ENCODE results near the gene SH3D19.

The SH3D19 gene

GRCh38 chr4:151182455-151182996 is 142.9 kb downstream of the SH3D19 start:
- no peak for DNase-seq

- no peak for DNase-seq
Observed at GRCh38 chr4:151176685-151177084, 148.7 kb downstream of the SH3D19 start.

- no peak for DNase-seq
Observed at GRCh38 chr4:151175754-151176631, 149.4 kb downstream of the SH3D19 start.

- DNase-seq = no peak
Observed at GRCh38 chr4:151175233-151175632, 150.2 kb downstream of the SH3D19 start.

GRCh38 chr4:151174784-151175183 is 150.6 kb downstream of the SH3D19 start:
- DNase-seq = no peak

- no peak for DNase-seq
Observed at GRCh38 chr4:151173871-151174270, 151.5 kb downstream of the SH3D19 start.

GRCh38 chr4:151169900-151170299 is 155.5 kb downstream of the SH3D19 start:
- DNase-seq = no peak

GRCh38 chr4:151169223-151169622 is 156.2 kb downstream of the SH3D19 start:
- DNase-seq = no peak

GRCh38 chr4:151167561-151167960 is 157.8 kb downstream of the SH3D19 start:
- DNase-seq = no peak

- no peak for DNase-seq
Observed at GRCh38 chr4:151166636-151167035, 158.8 kb downstream of the SH3D19 start.

- DNase-seq = no peak
Observed at GRCh38 chr4:151165205-151166000, 160.0 kb downstream of the SH3D19 start.

GRCh38 chr4:151163855-151164254 is 161.6 kb downstream of the SH3D19 start:
- DNase-seq = no peak

GRCh38 chr4:151158979-151159378 is 166.4 kb downstream of the SH3D19 start:
- DNase-seq = no peak

- DNase-seq = no peak
Observed at GRCh38 chr4:151157543-151157942, 167.9 kb downstream of the SH3D19 start.

- DNase-seq = no peak
Observed at GRCh38 chr4:151153585-151153984, 171.8 kb downstream of the SH3D19 start.

GRCh38 chr4:151152028-151152427 is 173.4 kb downstream of the SH3D19 start:
- no peak for DNase-seq

GRCh38 chr4:151150821-151151580 is 174.4 kb downstream of the SH3D19 start:
- no peak for DNase-seq

- no peak for DNase-seq
Observed at GRCh38 chr4:151148261-151148660, 177.1 kb downstream of the SH3D19 start.

- no peak for DNase-seq
Observed at GRCh38 chr4:151147000-151147399, 178.4 kb downstream of the SH3D19 start.

- DNase-seq = no peak
Observed at GRCh38 chr4:151144329-151145072, 180.9 kb downstream of the SH3D19 start.

- DNase-seq = no peak
Observed at GRCh38 chr4:151143811-151144210, 181.6 kb downstream of the SH3D19 start.

- DNase-seq = no peak
Observed at GRCh38 chr4:151143162-151143561, 182.2 kb downstream of the SH3D19 start.
